Activated T-cell treated with anti-CD3 and anti-CD28 coated beads, Interleukin-2, amount 50 U/mL, for 24 hours (primary cell): Measurements from ENCODE around the gene ELANE.
"Not testable (repeated sequence)": the region's sequence is repeated elsewhere in the genome, so short reads cannot be mapped to it uniquely, and the experiment has no call there.

Experiments
- DNase-seq: peaks from one replicate; pipeline ENCODE4 v3.0.0-alpha.2; 2020
- H3K27ac Mint-ChIP-seq: 2 replicates; pipeline ENCODE4 v1.8.0; 2020; ENCODE audit warnings: mild to moderate bottlenecking, mixed read lengths
- H3K27me3 Mint-ChIP-seq: 2 replicates; pipeline ENCODE4 v1.8.0; 2020; ENCODE audit warnings: mixed read lengths
- H3K36me3 Mint-ChIP-seq: 2 replicates; pipeline ENCODE4 v1.8.0; 2020; ENCODE audit warnings: low read depth, mixed read lengths
- H3K4me1 Mint-ChIP-seq: 2 replicates; pipeline ENCODE4 v1.8.0; 2020; ENCODE audit warnings: low read depth, mixed read lengths
- H3K4me3 Mint-ChIP-seq: 2 replicates; pipeline ENCODE4 v1.8.0; 2020; ENCODE audit warnings: mild to moderate bottlenecking, moderate library complexity, mixed read lengths
- H3K9me3 Mint-ChIP-seq: 2 replicates; pipeline ENCODE4 v1.8.0; 2020; ENCODE audit warnings: mixed read lengths

Gene ELANE

GRCh38 chr19:843836-844545 is 8.1 kb upstream of the ELANE start:
- DNase-seq: no peak
- Mint-ChIP-seq H3K27me3 (peaks cover 58% of the 10 kb centered on the region), H3K36me3 (no peaks in the 10 kb centered on the region), H3K9me3 (no peaks in the 10 kb centered on the region), H3K27ac (no peak overlapping the region), H3K4me1 (peaks cover 5% of the 10 kb centered on the region), H3K4me3 (no peak overlapping the region)

GRCh38 chr19:844546-844971 is 7.5 kb upstream of the ELANE start:
- H3K27ac Mint-ChIP-seq: no peak overlapping the region
- no peaks in the 10 kb centered on the region for H3K36me3 Mint-ChIP-seq
- peaks cover 5% of the 10 kb centered on the region for H3K4me1 Mint-ChIP-seq
- peaks cover 63% of the 10 kb centered on the region for H3K27me3 Mint-ChIP-seq
- DNase-seq: no peak
- no peaks in the 10 kb centered on the region for H3K9me3 Mint-ChIP-seq
- H3K4me3 Mint-ChIP-seq: no peak overlapping the region

- Mint-ChIP-seq H3K9me3 (no peaks in the 10 kb centered on the region), H3K27me3 (peaks cover 71% of the 10 kb centered on the region), H3K4me3 (no peak overlapping the region), H3K27ac (no peak overlapping the region), H3K4me1 (peaks cover 5% of the 10 kb centered on the region), H3K36me3 (no peaks in the 10 kb centered on the region)
- no peak for DNase-seq
Observed at GRCh38 chr19:845707-846521, 6.2 kb upstream of the ELANE start.

- H3K36me3 Mint-ChIP-seq: no peaks in the 10 kb centered on the region
- H3K27ac Mint-ChIP-seq: no peak overlapping the region
- H3K4me3 Mint-ChIP-seq: no peak overlapping the region
- H3K27me3 Mint-ChIP-seq: peaks cover 66% of the 10 kb centered on the region
- H3K9me3 Mint-ChIP-seq: no peaks in the 10 kb centered on the region
- peaks cover 3% of the 10 kb centered on the region for H3K4me1 Mint-ChIP-seq
- DNase-seq: no peak
Observed at GRCh38 chr19:848386-848921, 3.6 kb upstream of the ELANE start.

GRCh38 chr19:849195-849594 is 2.9 kb upstream of the ELANE start:
- H3K9me3 Mint-ChIP-seq: not testable (repeated sequence)

GRCh38 chr19:850221-850978 is 1.7 kb upstream of the ELANE start:
- Mint-ChIP-seq H3K4me1 (no peaks in the 10 kb centered on the region), H3K4me3 (no peak overlapping the region), H3K9me3 (no peaks in the 10 kb centered on the region), H3K36me3 (no peaks in the 10 kb centered on the region), H3K27me3 (peaks cover 57% of the 10 kb centered on the region), H3K27ac (no peak overlapping the region)
- no peak for DNase-seq

More at GRCh38 chr19:849195-849594, 2.9 kb upstream of the ELANE start:
- H3K4me1 Mint-ChIP-seq, H3K27ac Mint-ChIP-seq, H3K4me3 Mint-ChIP-seq, DNase-seq, H3K36me3 Mint-ChIP-seq: not testable (repeated sequence)
- peaks cover 68% of the 10 kb centered on the region for H3K27me3 Mint-ChIP-seq

- Mint-ChIP-seq H3K27me3 (peaks cover 52% of the 10 kb centered on the region), H3K9me3 (no peaks in the 10 kb centered on the region), H3K36me3 (no peaks in the 10 kb centered on the region), H3K4me3 (no peak overlapping the region), H3K27ac (no peak overlapping the region), H3K4me1 (no peaks in the 10 kb centered on the region)
- no peak for DNase-seq
Observed at GRCh38 chr19:850979-851335, 1.1 kb upstream of the ELANE start.

GRCh38 chr19:853014-853585 is 997 bp downstream of the ELANE start:
- Mint-ChIP-seq H3K36me3 (no peaks in the 10 kb centered on the region), H3K27ac (no peak overlapping the region), H3K9me3 (no peaks in the 10 kb centered on the region), H3K27me3 (peaks cover 34% of the 10 kb centered on the region), H3K4me1 (no peaks in the 10 kb centered on the region), H3K4me3 (no peak overlapping the region)
- DNase-seq: no peak

- not testable (repeated sequence) for H3K4me1 Mint-ChIP-seq, H3K9me3 Mint-ChIP-seq, DNase-seq, H3K36me3 Mint-ChIP-seq, H3K27ac Mint-ChIP-seq, H3K4me3 Mint-ChIP-seq
- peaks cover 32% of the 10 kb centered on the region for H3K27me3 Mint-ChIP-seq
Observed at GRCh38 chr19:853614-854220, 1.6 kb downstream of the ELANE start.

- no peaks in the 10 kb centered on the region for H3K9me3 Mint-ChIP-seq
- no peak overlapping the region for H3K27ac Mint-ChIP-seq
- no peaks in the 10 kb centered on the region for H3K4me1 Mint-ChIP-seq
- H3K4me3 Mint-ChIP-seq: no peak overlapping the region
- no peak for DNase-seq
- no peaks in the 10 kb centered on the region for H3K36me3 Mint-ChIP-seq
- peaks cover 27% of the 10 kb centered on the region for H3K27me3 Mint-ChIP-seq
Observed at GRCh38 chr19:854549-854948, 2.4 kb downstream of the ELANE start.

- H3K4me1 Mint-ChIP-seq: no peaks in the 10 kb centered on the region
- no peaks in the 10 kb centered on the region for H3K36me3 Mint-ChIP-seq
- peaks cover 27% of the 10 kb centered on the region for H3K27me3 Mint-ChIP-seq
- DNase-seq: no peak
- no peak overlapping the region for H3K4me3 Mint-ChIP-seq
- H3K27ac Mint-ChIP-seq: no peak overlapping the region
- H3K9me3 Mint-ChIP-seq: no peaks in the 10 kb centered on the region
Observed at GRCh38 chr19:855142-855541, 3.0 kb downstream of the ELANE start.

- DNase-seq: no peak
- H3K4me1 Mint-ChIP-seq: no peaks in the 10 kb centered on the region
- no peaks in the 10 kb centered on the region for H3K9me3 Mint-ChIP-seq
- no peak overlapping the region for H3K4me3 Mint-ChIP-seq
- H3K27me3 Mint-ChIP-seq: peaks cover 24% of the 10 kb centered on the region
- no peaks in the 10 kb centered on the region for H3K36me3 Mint-ChIP-seq
- H3K27ac Mint-ChIP-seq: no peak overlapping the region
Observed at GRCh38 chr19:855566-856120, 3.5 kb downstream of the ELANE start.

- Mint-ChIP-seq H3K27ac (no peak overlapping the region), H3K4me3 (no peak overlapping the region), H3K27me3 (peaks cover 14% of the 10 kb centered on the region), H3K4me1 (peaks cover 8% of the 10 kb centered on the region), H3K36me3 (no peaks in the 10 kb centered on the region), H3K9me3 (no peaks in the 10 kb centered on the region)
- DNase-seq: no peak
Observed at GRCh38 chr19:858284-858683, 6.2 kb downstream of the ELANE start.
